ENCODE results near the gene MEGF9.
A peak's percentile ranks its signal among the peaks of the same experiment; 100 is the strongest.

The MEGF9 gene

GRCh38 chr9:120689860-120690259 lies 24.4 kb downstream of the MEGF9 start:
- in situ Hi-C loops (cut with HindIII; ENCODE audit: low sequenced_read_pairs): no loop called here
- no peak for TF ChIP-seq CTCF (IDR thresholded peaks at IDR 0.05; ENCODE audit: low read depth, low read length, missing control alignments)
- H3K4me3 ChIP-seq (ENCODE audit: low read depth, low read length): no peak overlapping the region
- DNase-seq (ENCODE audit: low read depth): peak; percentile 60

- in situ Hi-C loops (cut with HindIII; ENCODE audit: low sequenced_read_pairs): no loop called here
- DNase-seq (ENCODE audit: low read depth): no peak
- H3K4me3 ChIP-seq (ENCODE audit: low read depth, low read length): no peak overlapping the region
- no peak for TF ChIP-seq CTCF (IDR thresholded peaks at IDR 0.05; ENCODE audit: low read depth, low read length, missing control alignments)
Measured at GRCh38 chr9:120688758-120689157, 25.5 kb downstream of the MEGF9 start.

- DNase-seq (ENCODE audit: low read depth): no peak
- H3K4me3 ChIP-seq (ENCODE audit: low read depth, low read length): no peak overlapping the region
- TF ChIP-seq CTCF (IDR thresholded peaks at IDR 0.05; ENCODE audit: low read depth, low read length, missing control alignments): no peak
- in situ Hi-C loops (cut with HindIII; ENCODE audit: low sequenced_read_pairs): no loop called here
Measured at GRCh38 chr9:120683150-120683549, 31.1 kb downstream of the MEGF9 start.

GRCh38 chr9:120681121-120681520 lies 33.1 kb downstream of the MEGF9 start:
- no peak for DNase-seq (ENCODE audit: low read depth)
- in situ Hi-C loops (cut with HindIII; ENCODE audit: low sequenced_read_pairs): no loop called here
- no peak overlapping the region for H3K4me3 ChIP-seq (ENCODE audit: low read depth, low read length)
- no peak for TF ChIP-seq CTCF (IDR thresholded peaks at IDR 0.05; ENCODE audit: low read depth, low read length, missing control alignments)

- no peak for DNase-seq (ENCODE audit: low read depth)
- H3K4me3 ChIP-seq (ENCODE audit: low read depth, low read length): no peak overlapping the region
- TF ChIP-seq CTCF (IDR thresholded peaks at IDR 0.05; ENCODE audit: low read depth, low read length, missing control alignments): no peak
- in situ Hi-C loops (cut with HindIII; ENCODE audit: low sequenced_read_pairs): no loop called here
Measured at GRCh38 chr9:120680579-120680978, 33.7 kb downstream of the MEGF9 start.

GRCh38 chr9:120680161-120680560 lies 34.1 kb downstream of the MEGF9 start:
- in situ Hi-C loops (cut with HindIII; ENCODE audit: low sequenced_read_pairs): no loop called here
- TF ChIP-seq CTCF (IDR thresholded peaks at IDR 0.05; ENCODE audit: low read depth, low read length, missing control alignments): no peak
- no peak overlapping the region for H3K4me3 ChIP-seq (ENCODE audit: low read depth, low read length)
- DNase-seq (ENCODE audit: low read depth): no peak

GRCh38 chr9:120677965-120678364 lies 36.3 kb downstream of the MEGF9 start:
- no peak for DNase-seq (ENCODE audit: low read depth)
- in situ Hi-C loops (cut with HindIII; ENCODE audit: low sequenced_read_pairs): no loop called here
- no peak for TF ChIP-seq CTCF (IDR thresholded peaks at IDR 0.05; ENCODE audit: low read depth, low read length, missing control alignments)
- H3K4me3 ChIP-seq (ENCODE audit: low read depth, low read length): no peak overlapping the region

Data from astrocyte of the cerebellum (primary cell).